ENCODE measurements around the gene DOCK4. TPM values are rescaled to one million over a fixed set of nuclear protein-coding genes. Genes with fewer than 3 reads are reported as not detected.

The DOCK4 gene
- total RNA-seq, 4 donors from 2014 or later = 8.2 to 9.0 (median 8.6) TPM

DNA sequence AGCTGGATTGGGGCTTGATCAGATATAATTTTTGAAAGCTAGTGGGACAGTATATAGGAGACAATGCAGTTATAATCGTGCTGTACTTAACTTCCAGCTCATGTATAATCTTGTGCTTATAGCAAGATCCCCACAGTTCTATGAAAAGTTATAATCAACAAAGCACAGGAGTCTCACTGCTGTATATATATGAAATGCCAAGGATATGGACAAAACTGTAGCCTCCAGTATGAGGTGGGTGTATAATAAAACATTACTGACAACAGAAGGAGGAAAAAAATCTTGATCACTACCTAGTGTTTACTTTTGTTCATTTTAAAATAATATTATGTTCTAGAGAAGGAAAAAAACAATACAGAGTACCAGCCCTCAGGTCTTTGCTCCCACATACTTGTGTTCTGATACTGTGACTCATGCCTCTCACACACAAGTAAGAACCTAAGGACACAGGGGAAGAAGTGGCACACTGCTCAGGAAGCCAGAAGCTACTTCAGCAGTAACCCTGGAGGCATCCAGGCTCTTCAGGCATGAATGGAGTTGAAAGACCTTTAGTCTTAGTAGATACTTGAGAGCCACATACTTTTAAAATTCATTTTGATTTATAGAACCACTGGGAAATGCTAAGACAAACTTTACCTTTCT, 378.2 kb downstream of the DOCK4 start:
- intact Hi-C loops (cut with DNase I; ENCODE audit: low total_unique reads) = no loop called here
- no peak for TF ChIP-seq POLR2A (IDR thresholded peaks at IDR 0.05)
- TF ChIP-seq, protein P1, sequence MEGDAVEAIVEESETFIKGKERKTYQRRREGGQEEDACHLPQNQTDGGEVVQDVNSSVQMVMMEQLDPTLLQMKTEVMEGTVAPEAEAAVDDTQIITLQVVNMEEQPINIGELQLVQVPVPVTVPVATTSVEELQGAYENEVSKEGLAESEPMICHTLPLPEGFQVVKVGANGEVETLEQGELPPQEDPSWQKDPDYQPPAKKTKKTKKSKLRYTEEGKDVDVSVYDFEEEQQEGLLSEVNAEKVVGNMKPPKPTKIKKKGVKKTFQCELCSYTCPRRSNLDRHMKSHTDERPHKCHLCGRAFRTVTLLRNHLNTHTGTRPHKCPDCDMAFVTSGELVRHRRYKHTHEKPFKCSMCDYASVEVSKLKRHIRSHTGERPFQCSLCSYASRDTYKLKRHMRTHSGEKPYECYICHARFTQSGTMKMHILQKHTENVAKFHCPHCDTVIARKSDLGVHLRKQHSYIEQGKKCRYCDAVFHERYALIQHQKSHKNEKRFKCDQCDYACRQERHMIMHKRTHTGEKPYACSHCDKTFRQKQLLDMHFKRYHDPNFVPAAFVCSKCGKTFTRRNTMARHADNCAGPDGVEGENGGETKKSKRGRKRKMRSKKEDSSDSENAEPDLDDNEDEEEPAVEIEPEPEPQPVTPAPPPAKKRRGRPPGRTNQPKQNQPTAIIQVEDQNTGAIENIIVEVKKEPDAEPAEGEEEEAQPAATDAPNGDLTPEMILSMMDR (IDR thresholded peaks at IDR 0.05) = no peak
- no peak overlapping the region for H3K4me3 ChIP-seq (ENCODE audit: low read depth, poor library complexity, severe bottlenecking)
- no peak for DNase-seq (ENCODE audit: low spot score in 2 of 2)
- WGBS, 2 donors = 76 to 85% methylated on average over 1 of the region's 1 CpG

DNA sequence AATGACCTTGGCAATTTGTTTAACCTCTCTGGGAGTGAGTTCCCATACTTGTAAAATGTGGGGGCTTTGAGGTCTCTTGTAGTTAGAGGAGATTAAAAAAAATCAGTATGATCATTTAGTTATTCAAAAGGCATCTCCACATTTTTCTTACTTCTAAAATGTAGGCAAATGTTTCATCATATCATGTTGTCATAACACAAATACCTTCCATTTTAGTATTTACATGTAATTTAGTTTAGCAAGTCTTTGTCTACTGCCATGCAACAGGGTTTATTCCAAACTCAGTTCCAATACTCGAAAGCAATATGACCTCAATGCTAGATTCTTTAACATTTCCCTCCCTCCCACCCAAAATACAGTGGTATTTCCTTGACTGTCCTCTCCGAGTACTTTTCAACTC, 381.2 kb downstream of the DOCK4 start:
- H3K4me3 ChIP-seq (ENCODE audit: low read depth, poor library complexity, severe bottlenecking) = no peak overlapping the region
- DNase-seq (ENCODE audit: low spot score in 2 of 2) = no peak
- 82 to 88% methylated on average over 2 of the region's 2 CpGs for WGBS, 2 donors
- TF ChIP-seq, protein P1 (IDR thresholded peaks at IDR 0.05) = no peak
- no peak for TF ChIP-seq POLR2A (IDR thresholded peaks at IDR 0.05)
- intact Hi-C loops (cut with DNase I; ENCODE audit: low total_unique reads) = no loop called here

DNA sequence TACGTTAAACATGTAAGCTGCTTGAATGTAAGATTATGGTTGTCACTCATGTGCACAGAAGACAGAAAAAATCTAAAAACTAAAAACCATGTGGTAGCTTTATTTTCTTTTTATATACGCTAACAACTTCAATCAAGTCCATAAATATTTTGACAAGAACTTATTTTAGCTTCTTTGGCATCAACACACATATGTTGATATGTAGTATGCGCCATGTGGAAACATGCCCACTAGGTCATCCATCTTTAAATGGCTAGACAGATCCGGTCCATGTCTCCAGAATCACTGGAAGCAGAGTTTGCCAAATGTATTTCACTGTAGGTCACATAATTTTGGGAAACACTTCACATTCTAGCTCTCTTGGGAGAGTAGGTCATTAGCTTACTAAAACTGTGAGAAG, 382.4 kb downstream of the DOCK4 start:
- no peak for DNase-seq (ENCODE audit: low spot score in 2 of 2)
- intact Hi-C loops (cut with DNase I; ENCODE audit: low total_unique reads) = no loop called here
- H3K4me3 ChIP-seq (ENCODE audit: low read depth, poor library complexity, severe bottlenecking) = no peak overlapping the region
- WGBS, 2 donors = 55 to 79% methylated on average over 4 of the region's 4 CpGs
- no peak for TF ChIP-seq POLR2A (IDR thresholded peaks at IDR 0.05)
- TF ChIP-seq, protein P1 (IDR thresholded peaks at IDR 0.05) = no peak

DNA sequence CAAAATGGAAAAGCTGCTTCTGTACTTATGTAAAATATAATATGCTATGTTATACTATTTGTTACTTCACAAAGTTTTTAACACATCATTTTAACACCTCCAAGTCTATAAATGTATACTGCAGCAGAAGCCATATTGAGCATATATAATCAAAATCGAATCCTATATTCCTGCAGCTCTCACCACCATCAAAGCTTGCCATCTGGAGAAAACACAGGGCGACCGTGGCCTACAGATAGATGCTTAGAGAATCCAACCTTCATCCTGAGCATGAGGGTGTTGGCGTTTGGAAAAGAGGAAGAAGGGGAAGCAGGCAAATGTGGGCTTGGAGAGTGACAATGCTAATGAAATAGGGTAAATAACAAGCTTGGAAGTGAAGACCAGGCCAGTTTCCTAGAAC, 385.2 kb downstream of the DOCK4 start:
- no peak for DNase-seq (ENCODE audit: low spot score in 2 of 2)
- 93 to 94% methylated on average over 4 of the region's 4 CpGs for WGBS, 2 donors
- no peak overlapping the region for H3K4me3 ChIP-seq (ENCODE audit: low read depth, poor library complexity, severe bottlenecking)
- intact Hi-C loops (cut with DNase I; ENCODE audit: low total_unique reads) = no loop called here
- TF ChIP-seq, protein P1 (IDR thresholded peaks at IDR 0.05) = no peak
- TF ChIP-seq POLR2A (IDR thresholded peaks at IDR 0.05) = no peak

DNA sequence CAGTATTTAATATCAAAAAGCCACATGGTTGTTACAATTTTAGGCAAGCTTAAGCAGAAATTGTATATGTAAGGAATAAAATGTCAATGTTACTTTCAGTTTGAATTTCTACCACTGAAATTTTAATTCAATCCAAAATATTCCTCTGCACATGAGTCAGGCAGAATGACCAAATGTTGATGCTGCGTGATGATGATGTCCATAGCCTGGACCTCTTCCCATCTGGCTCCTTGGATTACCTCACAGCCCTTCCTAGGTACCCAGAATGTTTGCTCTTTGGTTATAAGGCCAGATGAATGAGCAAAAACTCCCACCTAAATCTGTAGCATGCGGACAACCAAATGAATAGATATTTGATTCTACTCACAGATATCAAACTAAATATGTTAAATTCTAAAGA, 385.6 kb downstream of the DOCK4 start:
- WGBS, 2 donors = 95 to 97% methylated on average over 2 of the region's 2 CpGs
- DNase-seq (ENCODE audit: low spot score in 2 of 2) = no peak
- intact Hi-C loops (cut with DNase I; ENCODE audit: low total_unique reads) = no loop called here

More for the DNA sequence above, 385.6 kb downstream of the DOCK4 start:
- H3K4me3 ChIP-seq (ENCODE audit: low read depth, poor library complexity, severe bottlenecking) = no peak overlapping the region
- TF ChIP-seq, protein P1 (IDR thresholded peaks at IDR 0.05) = no peak
- TF ChIP-seq POLR2A (IDR thresholded peaks at IDR 0.05) = no peak
